ENCODE data around the gene BCL2A1.
"Not testable (repeated sequence)": the region's sequence is repeated elsewhere in the genome, so short reads cannot be mapped to it uniquely, and the experiment has no call there.

Gene BCL2A1

GRCh38 chr15:79970624-79971434, at the start of gene BCL2A1:
BCL2A1 (minus strand) TSS chr15:79971196; CDS start chr15:79971119, 77 bp downstream.
- no peak within 1 kb of the TSS for H3K4me3 ChIP-seq (ENCODE audit: severe bottlenecking)
- no peaks in the 10 kb centered on the region for H3K36me3 ChIP-seq (ENCODE audit: low read depth)
- no peaks in the 10 kb centered on the region for H3K9me3 ChIP-seq (ENCODE audit: severe bottlenecking)
- TF ChIP-seq CTCF (IDR thresholded peaks at IDR 0.05; ENCODE audit: poor library complexity, severe bottlenecking), result no peak
- no peaks in the 10 kb centered on the region for H3K27me3 ChIP-seq (ENCODE audit: insufficient read depth, poor library complexity, severe bottlenecking)
- DNase-seq (ENCODE audit: low spot score) (no peak), ATAC-seq (ENCODE audit: low read depth) (peak; percentile 97)
- peaks cover 8% of the 10 kb centered on the region for H3K4me1 ChIP-seq (ENCODE audit: insufficient read depth, poor library complexity, severe bottlenecking)
- peak within 1 kb of the TSS; percentile 52 for H3K27ac ChIP-seq (ENCODE audit: poor library complexity, severe bottlenecking)

- no peak for TF ChIP-seq CTCF (IDR thresholded peaks at IDR 0.05; ENCODE audit: poor library complexity, severe bottlenecking)
- ATAC-seq (ENCODE audit: low read depth) (no peak), DNase-seq (ENCODE audit: low spot score) (peak; percentile 20)
- Histone ChIP-seq H3K27ac (ENCODE audit: poor library complexity, severe bottlenecking) (no peak overlapping the region), H3K4me3 (ENCODE audit: severe bottlenecking) (no peak overlapping the region), H3K36me3 (ENCODE audit: low read depth) (no peaks in the 10 kb centered on the region), H3K27me3 (ENCODE audit: insufficient read depth, poor library complexity, severe bottlenecking) (no peaks in the 10 kb centered on the region), H3K4me1 (ENCODE audit: insufficient read depth, poor library complexity, severe bottlenecking) (no peaks in the 10 kb centered on the region), H3K9me3 (ENCODE audit: severe bottlenecking) (no peaks in the 10 kb centered on the region)
Measured at GRCh38 chr15:80020731-80021130, 49.7 kb upstream of the BCL2A1 start.

GRCh38 chr15:80020149-80020548, 49.2 kb upstream of the BCL2A1 start:
- H3K27ac ChIP-seq (ENCODE audit: poor library complexity, severe bottlenecking); H3K4me1 ChIP-seq (ENCODE audit: insufficient read depth, poor library complexity, severe bottlenecking); H3K36me3 ChIP-seq (ENCODE audit: low read depth); H3K4me3 ChIP-seq (ENCODE audit: severe bottlenecking); H3K9me3 ChIP-seq (ENCODE audit: severe bottlenecking); ATAC-seq (ENCODE audit: low read depth); H3K27me3 ChIP-seq (ENCODE audit: insufficient read depth, poor library complexity, severe bottlenecking); DNase-seq (ENCODE audit: low spot score): not testable (repeated sequence)

- DNase-seq (ENCODE audit: low spot score) (no peak), ATAC-seq (ENCODE audit: low read depth) (no peak)
- Histone ChIP-seq H3K4me1 (ENCODE audit: insufficient read depth, poor library complexity, severe bottlenecking) (no peaks in the 10 kb centered on the region), H3K27ac (ENCODE audit: poor library complexity, severe bottlenecking) (no peak overlapping the region), H3K4me3 (ENCODE audit: severe bottlenecking) (no peak overlapping the region), H3K9me3 (ENCODE audit: severe bottlenecking) (no peaks in the 10 kb centered on the region), H3K27me3 (ENCODE audit: insufficient read depth, poor library complexity, severe bottlenecking) (no peaks in the 10 kb centered on the region), H3K36me3 (ENCODE audit: low read depth) (no peaks in the 10 kb centered on the region)
- no peak for TF ChIP-seq CTCF (IDR thresholded peaks at IDR 0.05; ENCODE audit: poor library complexity, severe bottlenecking)
Measured at GRCh38 chr15:80019168-80019745, 48.3 kb upstream of the BCL2A1 start.

GRCh38 chr15:80017139-80017538, 46.1 kb upstream of the BCL2A1 start:
- H3K4me1 ChIP-seq (ENCODE audit: insufficient read depth, poor library complexity, severe bottlenecking); H3K27me3 ChIP-seq (ENCODE audit: insufficient read depth, poor library complexity, severe bottlenecking); ATAC-seq (ENCODE audit: low read depth); H3K4me3 ChIP-seq (ENCODE audit: severe bottlenecking); H3K36me3 ChIP-seq (ENCODE audit: low read depth); DNase-seq (ENCODE audit: low spot score); H3K27ac ChIP-seq (ENCODE audit: poor library complexity, severe bottlenecking); H3K9me3 ChIP-seq (ENCODE audit: severe bottlenecking): not testable (repeated sequence)

GRCh38 chr15:80016506-80016905, 45.5 kb upstream of the BCL2A1 start:
- not testable (repeated sequence) for H3K4me1 ChIP-seq (ENCODE audit: insufficient read depth, poor library complexity, severe bottlenecking); H3K36me3 ChIP-seq (ENCODE audit: low read depth); DNase-seq (ENCODE audit: low spot score); H3K27ac ChIP-seq (ENCODE audit: poor library complexity, severe bottlenecking); H3K4me3 ChIP-seq (ENCODE audit: severe bottlenecking); H3K27me3 ChIP-seq (ENCODE audit: insufficient read depth, poor library complexity, severe bottlenecking); H3K9me3 ChIP-seq (ENCODE audit: severe bottlenecking); ATAC-seq (ENCODE audit: low read depth)
